ENCODE data around the gene DAPK3. TPM values are rescaled to one million over a fixed set of nuclear protein-coding genes. Genes with fewer than 3 reads are reported as not detected.

DAPK3 gene
- total RNA-seq, 1 experiment from 2014 or later, result 58.6 TPM

- DNase-seq, result no peak
- H3K27me3 ChIP-seq (replicated peaks; ENCODE audit: control insufficient read depth, insufficient read depth, low read length), result no peaks in the 10 kb centered on the region
- POLR2A ChIA-PET, result no interaction called here
- Mint-ChIP-seq H3K27me3 (ENCODE audit: insufficient read depth, unreplicated experiment) (no peaks in the 10 kb centered on the region), H3K36me3 (ENCODE audit: insufficient read depth, unreplicated experiment) (peaks cover 97% of the 10 kb centered on the region), H3K4me1 (ENCODE audit: low read depth, unreplicated experiment) (peaks cover 14% of the 10 kb centered on the region), H3K27ac (ENCODE audit: unreplicated experiment) (no peak overlapping the region), H3K4me3 (ENCODE audit: unreplicated experiment) (no peak overlapping the region), H3K9me3 (ENCODE audit: unreplicated experiment) (no peaks in the 10 kb centered on the region)
- no peaks in the 10 kb centered on the region for H3K9me3 ChIP-seq
- H3K4me1 ChIP-seq, result peaks cover 23% of the 10 kb centered on the region
- intact Hi-C loops (cut with micrococcal nuclease; ENCODE audit: unreplicated experiment), result no loop called here
- TF ChIP-seq, protein P1, sequence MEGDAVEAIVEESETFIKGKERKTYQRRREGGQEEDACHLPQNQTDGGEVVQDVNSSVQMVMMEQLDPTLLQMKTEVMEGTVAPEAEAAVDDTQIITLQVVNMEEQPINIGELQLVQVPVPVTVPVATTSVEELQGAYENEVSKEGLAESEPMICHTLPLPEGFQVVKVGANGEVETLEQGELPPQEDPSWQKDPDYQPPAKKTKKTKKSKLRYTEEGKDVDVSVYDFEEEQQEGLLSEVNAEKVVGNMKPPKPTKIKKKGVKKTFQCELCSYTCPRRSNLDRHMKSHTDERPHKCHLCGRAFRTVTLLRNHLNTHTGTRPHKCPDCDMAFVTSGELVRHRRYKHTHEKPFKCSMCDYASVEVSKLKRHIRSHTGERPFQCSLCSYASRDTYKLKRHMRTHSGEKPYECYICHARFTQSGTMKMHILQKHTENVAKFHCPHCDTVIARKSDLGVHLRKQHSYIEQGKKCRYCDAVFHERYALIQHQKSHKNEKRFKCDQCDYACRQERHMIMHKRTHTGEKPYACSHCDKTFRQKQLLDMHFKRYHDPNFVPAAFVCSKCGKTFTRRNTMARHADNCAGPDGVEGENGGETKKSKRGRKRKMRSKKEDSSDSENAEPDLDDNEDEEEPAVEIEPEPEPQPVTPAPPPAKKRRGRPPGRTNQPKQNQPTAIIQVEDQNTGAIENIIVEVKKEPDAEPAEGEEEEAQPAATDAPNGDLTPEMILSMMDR (IDR thresholded peaks at IDR 0.05; ENCODE audit: insufficient read depth in 1 of 2, low read depth in 1 of 2, low read length in 1 of 2, severe bottlenecking in 1 of 2, unreplicated experiment in 1 of 2), result no peak
- no TSS peak for BruUV-seq (replicated peaks)
- CTCF ChIA-PET, result interaction anchor here (0.5 kb wide), 1 partner anchor 23 kb away, joined by 5 read pairs; no protein-coding TSS in a partner anchor
- no peak overlapping the region for H3K4me3 ChIP-seq (ENCODE audit: low read depth, low read length)
- peaks cover 1% of the 10 kb centered on the region; the same call in 1 of the 2 replicates for H3K36me3 ChIP-seq (ENCODE audit: control insufficient read depth, insufficient read depth, low read length)
These were observed 6.4 kb downstream of the DAPK3 start for GRCh38 chr19:3964256-3965194.

GRCh38 chr19:3963458-3964255, 7.2 kb downstream of the DAPK3 start:
- TF ChIP-seq, protein P1 (IDR thresholded peaks at IDR 0.05; ENCODE audit: insufficient read depth in 1 of 2, low read depth in 1 of 2, low read length in 1 of 2, severe bottlenecking in 1 of 2, unreplicated experiment in 1 of 2), result no peak
- H3K4me1 Mint-ChIP-seq (ENCODE audit: low read depth, unreplicated experiment), result peaks cover 5% of the 10 kb centered on the region
- no peak overlapping the region for H3K4me3 Mint-ChIP-seq (ENCODE audit: unreplicated experiment)
- Histone ChIP-seq H3K36me3 (ENCODE audit: control insufficient read depth, insufficient read depth, low read length) (peaks cover 1% of the 10 kb centered on the region), H3K4me3 (ENCODE audit: low read depth, low read length) (no peak overlapping the region), H3K4me1 (peaks cover 14% of the 10 kb centered on the region), H3K9me3 (no peaks in the 10 kb centered on the region), H3K27me3 (replicated peaks; ENCODE audit: control insufficient read depth, insufficient read depth, low read length) (no peaks in the 10 kb centered on the region)
- no peaks in the 10 kb centered on the region for H3K9me3 Mint-ChIP-seq (ENCODE audit: unreplicated experiment)
- peaks cover 91% of the 10 kb centered on the region for H3K36me3 Mint-ChIP-seq (ENCODE audit: insufficient read depth, unreplicated experiment)
- ChIA-PET POLR2A (no interaction called here), CTCF (interaction anchor here (0.5 kb wide), 1 partner anchor 24 kb away, joined by 5 read pairs; no protein-coding TSS in a partner anchor)
- no peaks in the 10 kb centered on the region for H3K27me3 Mint-ChIP-seq (ENCODE audit: insufficient read depth, unreplicated experiment)
- intact Hi-C loops (cut with micrococcal nuclease; ENCODE audit: unreplicated experiment), result no loop called here
- no TSS peak for BruUV-seq (replicated peaks)
- no peak overlapping the region for H3K27ac Mint-ChIP-seq (ENCODE audit: unreplicated experiment)
- no peak for DNase-seq

DNA sequence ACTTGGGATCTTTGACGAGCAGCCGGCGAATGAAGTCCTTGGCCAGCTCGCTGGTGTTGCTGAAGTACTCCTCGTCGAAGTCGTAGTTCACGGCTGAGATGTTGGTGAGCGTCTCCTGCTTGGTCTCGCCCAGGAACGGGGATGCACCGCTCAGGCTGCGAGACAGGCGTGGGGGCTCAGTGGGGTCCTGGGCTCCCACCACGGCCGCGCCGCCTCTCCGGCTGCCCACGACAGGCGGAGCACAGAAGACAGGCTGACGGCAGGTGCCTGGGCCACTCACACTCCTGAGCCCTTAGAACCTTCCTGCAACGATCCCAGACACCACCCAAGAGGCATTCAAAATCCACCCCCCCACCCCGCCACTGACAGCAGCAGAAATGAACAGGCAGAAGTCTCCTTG, 9.9 kb downstream of the DAPK3 start:
- Histone ChIP-seq H3K27me3 (replicated peaks; ENCODE audit: control insufficient read depth, insufficient read depth, low read length) (no peaks in the 10 kb centered on the region), H3K4me1 (no peaks in the 10 kb centered on the region), H3K36me3 (ENCODE audit: control insufficient read depth, insufficient read depth, low read length) (no peaks in the 10 kb centered on the region; the same call in 1 of the 2 replicates), H3K9me3 (no peaks in the 10 kb centered on the region), H3K4me3 (ENCODE audit: low read depth, low read length) (no peak overlapping the region)
- DNase-seq, result no peak
- H3K9me3 Mint-ChIP-seq (ENCODE audit: unreplicated experiment), result no peaks in the 10 kb centered on the region
- intact Hi-C loops (cut with micrococcal nuclease; ENCODE audit: unreplicated experiment), result no loop called here
- no peaks in the 10 kb centered on the region for H3K27me3 Mint-ChIP-seq (ENCODE audit: insufficient read depth, unreplicated experiment)
- no peak overlapping the region for H3K27ac Mint-ChIP-seq (ENCODE audit: unreplicated experiment)
- no peaks in the 10 kb centered on the region for H3K4me1 Mint-ChIP-seq (ENCODE audit: low read depth, unreplicated experiment)
- POLR2A ChIA-PET, result no interaction called here
- no TSS peak for BruUV-seq (replicated peaks)
- H3K4me3 Mint-ChIP-seq (ENCODE audit: unreplicated experiment), result no peak overlapping the region
- CTCF ChIA-PET, result interaction anchor here (0.6 kb wide), 1 partner anchor 143 kb away, joined by 3 read pairs; no protein-coding TSS in a partner anchor
- H3K36me3 Mint-ChIP-seq (ENCODE audit: insufficient read depth, unreplicated experiment), result peaks cover 86% of the 10 kb centered on the region
- TF ChIP-seq, protein P1 (IDR thresholded peaks at IDR 0.05; ENCODE audit: insufficient read depth in 1 of 2, low read depth in 1 of 2, low read length in 1 of 2, severe bottlenecking in 1 of 2, unreplicated experiment in 1 of 2), result no peak

All from Caco-2 (cell line).